ENCODE results near the gene GCSAM. TPM values are rescaled to one million over a fixed set of nuclear protein-coding genes. Genes with fewer than 3 reads are reported as not detected.

GCSAM gene
- total and polyA plus RNA-seq, 9 donors, result 0.11 to 0.83 (median 0.18) TPM; not detected in 5

GRCh38 chr3:112124907-112125607 is 8.0 kb downstream of the GCSAM start:
- no peak overlapping the region for H3K4me3 ChIP-seq
- no peaks in the 10 kb centered on the region for H3K36me3 ChIP-seq
- H3K27me3 ChIP-seq, result no peaks in the 10 kb centered on the region
- no peaks in the 10 kb centered on the region for H3K9me3 ChIP-seq
- DNase-seq, result no peak
- no peak overlapping the region for H3K27ac ChIP-seq
- intact Hi-C loops (cut with DNase I), result no loop called here
- TF ChIP-seq CTCF (IDR thresholded peaks at IDR 0.05), result no peak
- TF ChIP-seq EP300 (IDR thresholded peaks at IDR 0.05), result no peak
- no peak for TF ChIP-seq POLR2A (IDR thresholded peaks at IDR 0.05)
- no peaks in the 10 kb centered on the region for H3K4me1 ChIP-seq (ENCODE audit: insufficient read depth)
- 80 to 87% (median 81%) methylated on average over 5 of the region's 5 CpGs for WGBS, 3 donors

GRCh38 chr3:112123548-112123947 is 9.5 kb downstream of the GCSAM start:
- H3K4me1 ChIP-seq (ENCODE audit: insufficient read depth), result no peaks in the 10 kb centered on the region
- no peak for TF ChIP-seq EP300 (IDR thresholded peaks at IDR 0.05)
- no peak for TF ChIP-seq POLR2A (IDR thresholded peaks at IDR 0.05)
- TF ChIP-seq CTCF (IDR thresholded peaks at IDR 0.05), result no peak
- H3K36me3 ChIP-seq, result no peaks in the 10 kb centered on the region
- no peak overlapping the region for H3K4me3 ChIP-seq
- no peak overlapping the region for H3K27ac ChIP-seq
- WGBS, 3 donors, result 86 to 98% (median 92%) methylated on average over 2 of the region's 2 CpGs
- DNase-seq, result no peak
- no peaks in the 10 kb centered on the region for H3K9me3 ChIP-seq
- H3K27me3 ChIP-seq, result no peaks in the 10 kb centered on the region
- intact Hi-C loops (cut with DNase I), result no loop called here

DNA sequence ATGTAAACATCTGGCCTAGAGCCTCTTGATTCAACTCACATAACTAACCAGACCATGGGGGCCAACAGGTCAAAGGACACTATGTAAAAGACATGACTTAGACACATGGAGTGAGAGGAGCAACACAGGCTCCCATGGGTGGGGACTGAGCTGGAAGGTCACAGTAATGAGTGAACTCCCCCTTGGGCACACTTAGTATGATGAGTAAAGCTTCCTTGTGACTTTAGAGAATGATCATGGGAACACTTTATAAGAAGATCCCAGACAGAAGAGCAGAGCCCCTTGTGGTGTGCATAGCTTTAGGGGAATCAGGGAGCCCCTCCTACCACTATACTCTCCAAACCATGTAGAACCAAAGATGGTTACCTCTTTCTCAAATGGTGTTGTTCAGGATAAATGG is 10.2 kb downstream of the GCSAM start:
- Histone ChIP-seq H3K27ac (no peak overlapping the region), H3K4me3 (no peak overlapping the region), H3K27me3 (no peaks in the 10 kb centered on the region), H3K36me3 (no peaks in the 10 kb centered on the region), H3K9me3 (no peaks in the 10 kb centered on the region), H3K4me1 (ENCODE audit: insufficient read depth) (no peaks in the 10 kb centered on the region)
- DNase-seq, result no peak
- intact Hi-C loops (cut with DNase I), result no loop called here
- TF ChIP-seq EP300 (IDR thresholded peaks at IDR 0.05) (no peak), CTCF (IDR thresholded peaks at IDR 0.05) (no peak), POLR2A (IDR thresholded peaks at IDR 0.05) (no peak)

DNA sequence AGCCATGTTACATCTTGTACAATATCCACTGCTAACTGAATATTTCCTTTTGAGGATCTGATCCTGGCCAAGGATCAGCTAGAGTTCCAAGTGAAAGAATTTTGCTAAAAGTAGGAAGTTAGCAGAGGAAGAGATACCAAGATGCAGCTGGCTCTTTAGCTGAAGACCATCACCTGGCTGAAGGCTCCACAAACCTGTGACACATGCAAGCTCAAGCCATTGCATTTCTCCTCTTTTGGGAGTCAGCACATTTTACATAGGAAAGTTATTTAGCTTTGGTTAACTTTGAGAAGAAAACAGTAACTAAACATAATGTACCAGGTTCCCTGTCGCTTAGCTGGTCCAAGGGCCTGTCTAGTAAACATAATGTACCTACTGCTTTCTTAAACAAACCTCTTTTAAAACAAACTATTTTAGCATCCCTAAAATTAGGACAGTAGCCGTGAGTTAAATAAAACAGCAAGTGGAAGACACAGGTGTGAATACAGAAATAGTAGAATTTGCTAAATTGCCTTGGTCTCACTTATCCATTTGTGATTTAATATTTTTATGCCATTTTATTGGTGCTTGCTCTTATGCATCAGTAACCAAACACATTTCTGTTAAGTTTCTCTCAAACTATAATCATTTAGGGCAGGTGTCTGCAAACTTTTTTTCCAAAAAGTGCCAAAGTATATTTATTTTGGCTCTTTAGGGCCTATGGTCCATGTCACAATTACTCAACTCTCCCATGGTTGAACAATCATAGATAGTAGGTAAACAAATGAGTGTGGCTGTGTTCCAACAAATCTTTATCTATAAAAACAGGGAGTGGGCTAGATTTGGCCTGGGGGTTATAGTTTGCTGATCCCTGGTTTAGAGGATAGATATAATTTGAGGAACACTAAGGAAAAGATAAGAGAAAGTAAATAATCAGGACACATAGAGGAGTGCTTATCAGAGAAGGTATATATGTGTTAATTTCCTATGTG is 11.2 kb downstream of the GCSAM start:
- Histone ChIP-seq H3K4me3 (no peak overlapping the region), H3K36me3 (no peaks in the 10 kb centered on the region), H3K4me1 (ENCODE audit: insufficient read depth) (no peaks in the 10 kb centered on the region), H3K27me3 (no peaks in the 10 kb centered on the region), H3K9me3 (no peaks in the 10 kb centered on the region), H3K27ac (no peak overlapping the region)
- intact Hi-C loops (cut with DNase I), result no loop called here
- DNase-seq, result no peak
- WGBS, 3 donors, result 93 to 96% (median 95%) methylated on average over 2 of the region's 2 CpGs
- TF ChIP-seq POLR2A (IDR thresholded peaks at IDR 0.05) (no peak), CTCF (IDR thresholded peaks at IDR 0.05) (no peak), EP300 (IDR thresholded peaks at IDR 0.05) (no peak)

Data from ovary (tissue), 9 donors.